HS-5 (cell line): ENCODE data around the gene MSRB1.

Experiments
- DNase-seq: peaks from one replicate; pipeline ENCODE4 v3.0.0-alpha.2; 2012; ENCODE audit warnings: low read depth

The MSRB1 gene

GRCh38 chr16:1895949-1896675 lies 46.9 kb downstream of the MSRB1 start:
- DNase-seq, result no peak

- DNase-seq, result no peak
These were observed 47.9 kb downstream of the MSRB1 start for GRCh38 chr16:1895068-1895467.

DNA sequence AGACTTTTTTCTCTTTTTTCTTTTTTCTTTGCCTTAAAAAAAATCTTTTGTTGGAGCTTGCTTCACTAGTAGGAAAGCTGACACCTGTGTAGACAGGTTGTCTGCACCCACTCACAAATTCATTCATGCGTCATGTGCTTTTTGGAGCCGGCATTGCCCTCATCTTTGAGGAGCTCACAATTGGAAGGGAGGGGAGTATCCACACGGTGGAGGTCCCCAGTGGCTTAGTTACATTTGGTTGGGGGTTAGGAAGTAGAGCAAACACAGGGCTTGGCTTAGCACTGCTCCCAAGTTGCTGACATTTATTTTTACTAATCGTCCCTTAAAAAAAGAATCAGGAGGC lies 52.3 kb downstream of the MSRB1 start:
- no peak for DNase-seq

- DNase-seq, result no peak
These were observed 52.8 kb downstream of the MSRB1 start for GRCh38 chr16:1890024-1890707.
